ENCODE results near the gene ZFP42. TPM values are rescaled to one million over a fixed set of nuclear protein-coding genes. Genes with fewer than 3 reads are reported as not detected.
A peak's percentile ranks its signal among the peaks of the same experiment; 100 is the strongest.
"Not testable (repeated sequence)": the region's sequence is repeated elsewhere in the genome, so short reads cannot be mapped to it uniquely, and the experiment has no call there.

The ZFP42 gene
- polyA plus RNA-seq, 1 donor, result 1.8 TPM

DNA sequence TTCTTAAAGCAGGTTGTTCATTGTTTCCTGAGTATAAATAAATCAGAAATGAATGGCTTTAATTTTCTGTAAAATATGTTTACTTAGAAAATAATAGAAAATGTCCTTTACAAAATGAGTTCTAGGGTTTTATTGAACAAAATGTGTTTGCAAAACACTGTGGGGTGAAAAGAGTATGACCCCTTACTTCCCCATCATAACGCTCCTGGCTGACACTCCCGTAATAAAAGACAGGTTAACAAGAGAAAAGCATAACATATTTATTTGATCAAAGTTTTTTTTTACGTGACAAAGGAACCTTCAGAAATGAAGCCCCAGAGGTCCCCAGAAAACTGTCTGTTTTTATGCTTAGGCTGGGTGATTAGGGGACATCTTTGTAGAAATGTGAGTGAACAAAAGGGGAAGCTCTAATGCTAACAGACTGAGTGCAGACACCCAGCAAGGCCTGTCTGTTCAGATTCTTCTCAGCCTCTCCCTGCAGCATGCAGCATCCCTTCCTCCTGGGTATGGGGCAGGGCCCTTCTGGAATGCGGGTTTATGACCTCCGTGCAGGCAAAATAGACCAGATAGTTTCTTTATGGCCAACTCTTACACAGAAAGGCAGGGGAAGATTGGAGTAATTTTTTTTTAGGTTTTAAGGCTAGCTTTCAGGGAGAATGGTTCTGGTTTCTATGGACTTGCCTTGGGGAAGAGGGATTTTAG is 26.1 kb downstream of the ZFP42 start:
- no peak for DNase-seq

DNA sequence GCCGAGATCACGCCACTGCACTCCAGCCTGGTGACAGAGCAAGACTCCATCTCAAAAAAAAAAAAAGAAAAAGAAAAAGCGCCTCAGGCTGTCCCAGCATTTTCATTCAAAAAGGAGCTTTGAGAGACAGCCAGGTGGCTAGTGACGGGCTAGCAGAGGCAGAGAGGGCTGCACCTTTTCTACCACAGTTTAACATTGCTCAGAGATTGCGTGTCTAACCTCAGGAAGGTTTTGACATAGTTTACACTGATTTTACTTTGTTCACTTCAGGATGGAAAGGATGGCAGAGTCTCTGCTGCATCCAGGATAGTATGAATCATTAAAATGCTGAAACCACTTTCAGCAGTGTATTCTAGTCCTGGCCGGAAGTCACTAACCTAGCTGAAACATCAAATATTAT is 28.1 kb downstream of the ZFP42 start:
- DNase-seq, result no peak

DNA sequence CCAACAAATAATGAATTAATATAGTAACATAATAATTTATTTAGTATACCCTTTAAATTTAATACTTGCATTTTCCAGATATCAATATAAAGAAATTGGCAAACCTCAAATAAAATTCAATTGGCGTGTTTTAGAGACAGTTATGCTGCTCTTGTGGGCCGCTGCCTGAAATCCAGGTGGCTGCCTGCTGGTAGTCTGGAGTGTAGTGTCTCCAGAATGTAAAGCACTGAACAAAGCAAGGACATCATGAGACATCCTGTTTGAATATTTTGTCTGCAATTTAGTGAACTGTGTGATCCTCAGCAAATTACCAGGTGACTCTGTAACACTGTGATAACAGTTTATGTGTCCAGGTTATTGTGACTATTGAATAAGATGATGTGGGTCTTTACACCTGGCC is 29.9 kb downstream of the ZFP42 start:
- no peak for DNase-seq

DNA sequence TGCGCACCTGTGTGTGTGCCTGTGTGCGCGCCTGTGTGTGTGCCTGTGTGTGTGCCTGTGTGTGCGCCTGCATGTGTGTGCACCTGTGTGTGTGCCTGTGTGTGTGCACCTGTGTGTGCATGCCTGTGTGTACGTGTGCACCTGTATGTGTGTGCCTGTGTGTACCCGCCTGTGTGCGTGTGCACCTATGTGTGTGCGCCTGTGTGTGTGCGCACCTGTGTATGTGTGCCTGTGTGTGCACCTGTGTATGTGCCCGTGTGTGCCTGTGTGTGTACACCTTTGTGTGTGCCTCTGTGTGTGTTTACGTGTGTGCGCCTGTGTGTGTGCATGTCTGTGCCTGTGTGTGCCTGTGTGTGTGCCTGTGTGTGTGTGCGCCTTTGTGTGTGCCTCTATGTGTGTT is 33.5 kb downstream of the ZFP42 start:
- no peak for DNase-seq

DNA sequence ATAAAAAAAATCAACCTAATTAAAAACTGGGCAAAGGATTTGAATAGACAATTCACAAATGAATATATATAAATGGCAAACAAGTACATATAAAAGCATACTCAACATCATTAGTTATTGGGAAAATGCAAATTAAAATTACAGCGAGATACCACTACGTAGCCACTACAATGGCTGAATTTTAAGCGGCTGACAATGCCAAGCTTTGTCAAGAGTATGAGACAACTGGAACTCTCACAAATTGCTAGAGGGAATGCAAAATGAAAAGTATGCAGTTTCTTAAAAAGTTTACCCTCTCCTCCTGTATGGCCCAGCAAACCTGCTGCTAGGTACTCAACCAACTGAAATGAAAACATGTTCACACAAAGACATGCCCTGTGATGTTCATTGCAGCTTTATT is 34.8 kb downstream of the ZFP42 start:
- no peak for DNase-seq

DNA sequence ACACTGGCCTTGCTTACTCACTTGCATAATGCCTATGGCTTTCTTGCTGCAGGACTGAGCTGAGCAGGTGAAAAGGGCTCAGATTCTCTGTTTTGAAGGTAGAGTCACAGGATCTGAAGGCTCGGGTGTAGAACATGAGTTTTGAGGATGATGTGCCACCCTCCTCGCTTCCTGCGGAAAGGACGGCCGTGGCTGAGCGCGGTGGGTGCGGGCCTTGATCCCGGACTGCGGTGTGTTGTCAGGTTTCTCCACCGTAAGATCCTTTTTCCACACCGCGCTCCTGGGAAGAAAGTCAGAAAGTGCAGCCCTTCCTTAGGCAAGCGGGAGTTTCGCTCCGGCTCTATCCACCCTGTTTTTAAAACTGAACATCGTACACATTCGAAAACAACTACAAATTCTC is 36.2 kb downstream of the ZFP42 start:
- DNase-seq, result no peak

DNA sequence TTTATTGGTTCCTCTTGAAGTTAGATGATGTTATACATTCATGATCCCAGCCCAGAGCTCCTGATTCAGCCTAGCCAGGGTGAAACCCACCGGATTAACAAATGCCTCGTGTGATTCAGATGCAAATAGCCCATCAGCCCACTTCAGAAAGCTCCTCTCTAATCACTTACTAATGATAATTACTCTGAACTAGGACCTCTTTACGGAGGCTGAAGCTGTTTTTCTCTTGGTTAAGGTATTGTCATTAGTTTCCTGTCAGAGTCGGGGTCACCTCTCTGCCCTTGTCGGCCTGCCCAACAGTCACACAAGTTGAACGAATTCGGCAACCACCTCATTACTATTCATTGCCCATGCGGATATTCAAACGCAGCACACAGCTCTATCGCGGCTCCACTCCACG is 36.6 kb downstream of the ZFP42 start:
- DNase-seq, result no peak

DNA sequence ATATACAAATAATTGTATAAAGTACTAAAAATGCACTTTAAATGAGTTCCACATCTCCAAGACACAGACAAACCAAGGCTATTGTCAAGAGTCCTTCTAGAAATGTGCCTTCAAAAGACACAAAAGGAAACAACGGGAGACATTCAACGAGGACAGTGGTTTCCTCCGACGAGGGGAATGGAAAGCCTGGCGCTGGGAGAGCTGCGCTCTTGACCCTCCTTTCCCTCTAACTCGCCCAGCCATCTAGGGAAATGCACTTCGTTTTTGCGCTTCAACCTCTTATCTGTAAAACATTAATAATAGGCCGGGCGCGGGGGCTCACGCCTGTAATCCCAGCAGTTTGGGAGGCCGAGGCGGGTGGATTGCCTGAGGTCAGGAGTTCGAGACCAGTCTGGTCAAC is 37.0 kb downstream of the ZFP42 start:
- DNase-seq, result no peak

DNA sequence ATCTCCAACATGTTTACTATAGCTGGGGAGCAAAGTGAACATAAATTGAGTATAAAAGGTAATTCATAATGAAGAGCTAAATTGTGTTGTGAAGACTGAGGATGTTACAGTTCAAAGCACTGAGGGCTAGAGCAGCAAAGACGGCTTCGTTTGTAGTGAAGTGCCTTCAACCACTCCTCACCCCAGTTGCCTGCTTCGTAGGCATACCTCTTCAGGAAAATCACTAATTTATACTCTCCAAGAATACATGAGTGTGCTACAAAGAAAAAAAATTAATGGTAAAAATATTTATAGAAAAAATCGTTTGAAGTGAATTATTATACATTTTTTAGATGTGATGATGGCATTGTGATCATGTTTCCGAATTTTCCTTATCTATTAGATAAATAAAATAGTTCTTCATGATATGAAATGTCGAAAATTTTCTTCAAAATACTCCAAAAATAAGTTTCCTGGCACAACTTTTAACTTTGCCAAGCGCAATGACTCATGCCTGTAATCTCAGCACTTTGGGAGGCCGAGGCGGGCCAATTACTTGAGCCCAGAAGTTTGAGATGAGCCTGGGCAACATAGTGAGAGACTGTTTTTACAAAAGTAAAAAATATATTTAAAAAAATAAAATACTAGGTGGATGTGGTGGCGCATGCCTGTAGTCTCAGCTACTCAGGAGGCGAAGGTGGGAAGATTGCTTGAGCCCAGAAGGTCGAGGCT is 41.6 kb downstream of the ZFP42 start:
- no peak for DNase-seq

DNA sequence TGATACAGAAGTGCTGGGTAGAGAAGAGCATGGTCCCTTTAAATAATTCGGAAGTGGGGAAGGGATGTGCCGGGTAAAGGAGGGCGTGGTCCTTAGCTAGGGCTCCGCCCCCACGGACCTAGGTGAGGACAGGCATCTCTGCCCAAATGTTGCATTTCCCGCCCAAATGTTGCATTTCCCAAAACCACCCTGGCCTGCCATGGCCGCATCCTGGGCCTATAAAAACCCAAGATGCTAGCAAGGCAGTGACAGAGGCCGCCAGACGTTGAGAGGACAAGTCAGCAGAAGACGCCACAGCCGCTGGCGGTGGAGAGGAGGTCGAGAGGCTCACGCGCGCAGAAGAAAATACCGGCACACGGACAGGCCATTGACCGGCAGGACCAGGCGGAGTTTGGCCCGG is 46.1 kb downstream of the ZFP42 start:
- DNase-seq, result no peak

DNA sequence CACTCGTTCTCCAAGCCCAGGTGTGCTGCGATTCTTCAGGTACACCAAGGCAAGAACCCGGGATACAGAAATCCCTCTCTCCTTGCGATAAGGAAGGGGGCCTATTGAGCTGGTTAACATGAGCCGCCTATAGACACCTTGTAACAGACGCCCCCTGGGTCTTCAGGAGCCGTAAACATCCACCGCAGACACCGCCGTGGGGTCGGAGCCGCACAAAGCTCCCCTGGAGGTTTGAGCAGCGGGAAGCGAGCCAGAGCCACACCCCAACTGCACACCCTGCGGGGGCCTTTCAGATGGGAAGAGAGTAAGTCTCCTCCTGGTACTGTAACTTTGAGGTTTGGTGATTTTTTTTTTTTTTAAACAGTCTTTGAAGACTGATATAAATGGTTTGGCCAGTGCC is 46.6 kb downstream of the ZFP42 start:
- DNase-seq, result no peak

DNA sequence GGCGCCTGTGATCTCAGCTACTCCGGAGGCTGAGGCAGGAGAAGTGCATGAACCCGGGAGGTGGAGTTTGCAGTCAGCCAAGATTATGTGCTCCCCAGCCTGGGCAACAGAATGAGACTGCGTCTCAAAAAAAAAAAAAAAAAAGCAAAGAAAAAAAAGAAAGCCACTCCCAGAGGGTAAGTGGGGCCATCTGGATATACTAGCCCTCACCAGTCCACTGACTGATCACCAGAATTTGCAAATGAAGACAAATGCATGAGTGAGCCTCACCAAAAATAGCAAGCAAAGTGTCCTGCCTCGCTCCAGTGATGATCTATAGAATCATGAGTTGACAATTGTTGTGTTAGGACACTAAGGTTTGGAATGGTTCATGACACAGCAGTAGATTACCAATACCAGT is 47.6 kb downstream of the ZFP42 start:
- DNase-seq, result no peak

DNA sequence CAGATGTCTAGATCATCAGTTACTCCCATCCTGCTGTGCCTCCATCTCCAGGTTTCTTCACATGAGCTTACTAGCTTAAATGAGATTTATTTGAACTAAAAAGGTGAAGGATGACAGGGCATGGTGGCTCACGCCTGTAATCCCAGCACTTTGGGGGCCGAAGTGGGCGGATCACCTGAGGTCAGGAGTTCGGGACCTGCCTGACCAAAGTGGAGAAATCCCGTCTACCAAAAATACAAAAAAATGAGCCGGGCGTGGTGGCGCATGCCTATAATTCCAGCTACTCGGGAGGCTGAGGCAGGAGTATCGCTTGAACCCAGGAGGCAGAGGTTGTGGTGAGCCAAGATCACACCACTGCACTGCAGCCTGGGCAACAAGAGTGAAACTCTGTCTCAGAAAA is 49.9 kb downstream of the ZFP42 start:
- DNase-seq, result not testable (repeated sequence)

DNA sequence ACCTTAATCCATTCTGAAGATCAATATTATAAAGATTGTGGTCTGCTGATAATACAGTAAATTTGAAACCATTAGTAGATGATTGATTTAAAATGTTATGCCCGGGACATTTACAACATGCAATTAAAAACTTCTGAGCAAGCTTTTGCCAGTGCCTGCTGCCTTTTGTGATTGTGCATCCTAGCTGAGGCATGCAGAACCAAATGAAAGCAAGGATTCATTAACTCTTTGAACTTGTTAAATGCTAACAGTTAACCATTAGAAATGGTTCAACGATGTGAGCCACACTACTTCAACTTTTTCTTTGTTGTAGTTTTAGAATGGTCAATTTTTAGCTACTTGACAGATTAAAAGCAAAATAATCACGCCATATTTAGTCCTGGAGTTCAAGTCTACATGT is 51.1 kb downstream of the ZFP42 start:
- DNase-seq, result no peak

DNA sequence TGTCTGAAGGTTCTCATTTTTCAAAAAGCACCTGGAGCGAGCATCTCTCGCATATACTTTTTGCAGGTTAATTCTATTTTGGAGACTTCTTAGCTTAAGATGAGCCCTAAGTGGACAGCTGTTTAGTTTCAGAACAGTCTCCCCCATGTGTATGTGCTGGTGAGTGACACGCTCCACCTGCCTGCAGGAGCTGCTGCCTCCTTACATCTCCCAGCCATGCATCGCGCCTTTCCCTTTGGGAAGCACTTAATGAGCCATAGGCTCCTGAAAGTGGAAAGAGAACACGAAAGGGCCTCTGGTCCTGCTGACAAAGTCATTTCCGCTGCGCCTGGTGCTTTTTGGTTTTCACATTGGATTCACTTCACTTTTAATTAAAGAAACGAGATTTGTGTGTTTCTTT is 57.7 kb downstream of the ZFP42 start:
- peak; percentile 46 for DNase-seq

Other genes starting within 250 kb of the ZFP42 start
- not detected for gene TRIML2, start 113.8 kb downstream of the ZFP42 start, polyA plus RNA-seq (ENCODE audit: insufficient read length)
- gene TRIML1, start 143.7 kb downstream of the ZFP42 start, polyA plus RNA-seq (ENCODE audit: insufficient read length), result not detected